Left colon (tissue), 2 donors: ENCODE results near the gene NTN5. TPM values are rescaled to one million over a fixed set of nuclear protein-coding genes. Genes with fewer than 3 reads are reported as not detected.

ENCODE experiments used
- ATAC-seq: fragments of 200-7000 bp; cut with Tn5 transposase; one replicate; pipeline ENCODE4 v1.9.1; 2020; ENCODE audit warnings: mild to moderate bottlenecking, moderate library complexity
- DNase-seq, 2 donors: peaks; one replicate each; pipeline ENCODE4 v3.0.0-alpha.2; 2020
- intact Hi-C, 2 donors: fragments of 100-400 bp; cut with DNase I in 1 of 2; cut with micrococcal nuclease in 1 of 2; formaldehyde crosslinking; loops; one replicate each; pipeline versions ENCODE4 v1.11.2 to v1.14.0; 2022; cut with DNase I, micrococcal nuclease
- total RNA-seq, 2 donors: library from RNA; stranded (reverse); fragmentation: NEBNext Ultra II Directional; extraction: Animal tissue kit (Norgen Biotek cat#: 25700); gene quantifications; one replicate each; pipeline ENCODE4 v1.2.1, GENCODE V29; 2021
- donor health status: DM: no; HTN: no; CAD: no.
- donor health status: DM: yes; HTN: yes; CAD: no.

Gene NTN5
- total RNA-seq, 2 donors from 2014 or later, result 0.49 to 0.53 TPM

- no peak for DNase-seq
- intact Hi-C loops, result loop anchor here in 1 of 2 donors (10.0 kb wide), 1 partner anchor 193 kb away; no protein-coding TSS in a partner anchor
- ATAC-seq, result no peak
Observed at GRCh38 chr19:48651683-48652048, 21.2 kb downstream of the NTN5 start.

DNA sequence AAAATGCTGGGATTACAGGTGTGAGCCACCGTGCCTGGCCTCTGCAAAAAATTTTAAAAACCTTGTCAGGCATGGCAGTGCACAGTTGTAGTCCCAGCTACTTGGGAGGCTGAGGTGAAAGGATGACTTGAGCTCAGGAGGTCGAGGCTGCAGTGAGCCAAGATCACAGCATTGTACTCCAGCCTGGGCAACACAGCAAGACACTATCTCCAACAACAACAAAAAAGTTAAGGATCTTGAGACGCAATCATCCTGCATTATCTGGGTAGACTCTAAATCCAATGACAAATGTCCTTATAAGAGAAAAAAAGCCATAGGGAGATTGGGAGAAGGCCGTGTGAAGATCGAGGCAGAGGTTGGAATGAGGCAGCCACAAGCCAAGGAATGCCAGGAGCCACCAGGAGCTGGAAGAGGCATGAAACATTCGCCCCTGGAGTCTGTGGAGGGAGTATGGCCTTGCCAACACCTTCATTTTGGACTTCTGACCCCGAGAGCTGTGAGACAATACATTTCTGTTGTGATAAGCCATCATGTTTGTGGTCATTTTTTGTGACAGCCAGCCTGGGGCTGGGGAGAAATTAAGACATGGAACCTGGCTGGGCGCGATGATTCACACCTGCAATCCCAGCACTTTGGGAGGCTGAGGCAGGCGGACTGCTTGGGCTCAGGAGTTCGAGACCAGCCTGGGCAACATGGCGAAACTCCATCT lies 21.7 kb downstream of the NTN5 start:
- no peak for DNase-seq

GRCh38 chr19:48648134-48648533 lies 24.7 kb downstream of the NTN5 start:
- intact Hi-C loops, result no loop called here
- no peak for ATAC-seq
- no peak for DNase-seq

More for the DNA sequence above, 21.7 kb downstream of the NTN5 start:
- intact Hi-C loops, result loop anchor here in 1 of 2 donors (10.0 kb wide), 1 partner anchor 194 kb away; no protein-coding TSS in a partner anchor
- no peak for ATAC-seq

DNA sequence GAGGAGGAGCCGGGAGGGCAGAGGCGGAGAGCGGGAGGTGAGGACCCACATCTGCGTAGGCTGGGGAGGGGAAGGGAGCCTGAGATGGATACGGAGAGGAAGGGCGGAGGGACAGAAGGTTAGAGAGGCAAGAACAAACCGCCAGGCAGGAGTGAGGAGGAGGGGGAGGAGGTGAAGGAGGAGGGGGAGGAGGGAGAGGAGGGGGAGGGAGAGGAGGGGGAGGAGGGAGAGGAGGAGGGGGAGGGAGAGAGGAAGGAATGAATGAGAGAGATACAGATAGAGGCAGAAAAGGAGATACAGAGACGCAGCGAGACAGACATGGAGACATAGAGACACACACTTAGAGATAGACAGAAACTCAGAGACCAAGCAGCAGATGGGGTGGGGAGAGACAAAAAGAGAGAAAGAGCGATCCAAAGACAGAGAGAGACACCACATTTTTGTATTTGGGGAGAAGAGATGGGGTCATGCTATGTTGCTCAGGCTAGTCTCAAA lies 26.0 kb downstream of the NTN5 start:
- DNase-seq (no peak), ATAC-seq (no peak)
- intact Hi-C loops, result no loop called here

GRCh38 chr19:48646001-48646721 lies 26.7 kb downstream of the NTN5 start, which contains the start of gene CA11:
TSS of gene CA11 (minus strand) at chr19:48646187. CDS start at chr19:48645632, 555 bp downstream.
- intact Hi-C loops, result no loop called here
- ATAC-seq (peak; percentile 89), DNase-seq (peak; percentile 86 to 87)

DNA sequence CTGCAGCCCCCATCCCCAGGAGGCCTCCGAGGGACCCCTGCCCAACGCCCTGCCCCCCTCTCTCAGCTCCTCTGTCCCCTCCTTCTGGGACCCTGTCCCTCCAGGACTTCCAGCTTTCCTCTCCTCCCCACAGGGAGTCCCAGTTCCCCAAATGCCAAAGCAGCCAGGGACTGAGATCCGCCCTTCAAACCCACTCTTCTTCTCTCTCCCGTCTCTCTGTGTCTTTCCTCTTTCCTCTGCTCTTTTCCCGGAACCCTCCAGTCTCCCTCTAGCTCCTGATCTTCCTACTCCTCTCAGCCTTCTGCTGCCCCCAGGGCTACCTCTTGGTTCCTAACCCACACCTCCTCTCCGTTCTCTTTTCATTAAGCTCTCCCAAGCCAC lies 27.2 kb downstream of the NTN5 start:
- no peak for DNase-seq
- intact Hi-C loops, result no loop called here
- ATAC-seq, result peak; percentile 4

GRCh38 chr19:48644839-48645619 lies 27.8 kb downstream of the NTN5 start:
- ATAC-seq, result peak; percentile 66
- peak; percentile 73 to 80 for DNase-seq
- intact Hi-C loops, result no loop called here

GRCh38 chr19:48644355-48644754 lies 28.5 kb downstream of the NTN5 start:
- intact Hi-C loops, result no loop called here
- ATAC-seq (no peak), DNase-seq (no peak)

GRCh38 chr19:48642862-48643261 lies 30.0 kb downstream of the NTN5 start:
- ATAC-seq, result no peak
- intact Hi-C loops, result no loop called here
- DNase-seq, result no peak

GRCh38 chr19:48641850-48642249 lies 31.0 kb downstream of the NTN5 start:
- no peak for ATAC-seq
- intact Hi-C loops, result no loop called here
- DNase-seq, result no peak

DNA sequence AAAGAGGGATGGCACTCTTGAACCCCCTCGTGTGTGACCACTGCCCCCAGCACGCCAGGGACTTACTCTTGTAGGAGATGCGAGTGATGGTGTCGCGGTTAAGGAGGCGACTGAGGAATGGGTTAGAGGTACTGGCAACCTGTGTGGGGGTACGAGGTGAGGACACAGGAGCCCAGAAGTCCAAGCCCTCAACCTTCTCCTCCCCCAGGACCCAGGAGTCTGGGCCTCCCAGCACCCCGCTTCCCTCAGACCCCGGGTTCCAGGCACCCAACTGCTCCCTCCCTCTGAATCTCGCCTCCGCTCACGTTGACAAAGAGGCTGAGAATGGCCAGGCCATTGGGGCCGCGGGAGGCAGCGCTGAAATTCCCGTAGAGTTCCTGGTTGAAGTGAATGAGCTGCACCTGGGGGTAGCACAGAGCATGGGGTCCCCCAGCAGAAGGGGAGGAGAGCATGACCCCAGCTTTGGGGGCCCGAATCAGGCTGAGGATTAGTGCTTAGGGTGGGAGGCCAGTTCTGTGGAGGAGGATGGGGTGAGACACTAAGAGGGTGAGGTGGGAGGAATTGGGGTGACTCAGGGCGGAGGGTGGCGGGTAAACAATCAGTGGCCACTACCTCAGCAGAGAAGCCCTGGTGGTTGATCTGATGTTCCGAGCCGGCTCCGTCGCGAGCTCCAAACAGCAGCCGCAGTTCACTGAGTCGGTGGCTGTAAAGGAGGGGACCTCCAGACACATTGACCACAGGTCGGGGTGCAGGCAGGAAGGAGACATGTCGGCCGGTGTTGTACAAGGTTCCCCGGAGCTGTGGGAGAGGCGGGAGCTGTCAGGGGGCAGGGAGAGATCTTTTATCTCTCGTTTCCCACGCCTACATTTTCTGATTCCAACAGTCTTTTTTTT lies 33.1 kb downstream of the NTN5 start:
- intact Hi-C loops, result no loop called here
- DNase-seq (peak in 1 of 2 donors; percentile 41), ATAC-seq (no peak)

- intact Hi-C loops, result no loop called here
- ATAC-seq (no peak), DNase-seq (peak; percentile 42 to 53)
Observed at GRCh38 chr19:48638831-48639381, 33.9 kb downstream of the NTN5 start.

DNA sequence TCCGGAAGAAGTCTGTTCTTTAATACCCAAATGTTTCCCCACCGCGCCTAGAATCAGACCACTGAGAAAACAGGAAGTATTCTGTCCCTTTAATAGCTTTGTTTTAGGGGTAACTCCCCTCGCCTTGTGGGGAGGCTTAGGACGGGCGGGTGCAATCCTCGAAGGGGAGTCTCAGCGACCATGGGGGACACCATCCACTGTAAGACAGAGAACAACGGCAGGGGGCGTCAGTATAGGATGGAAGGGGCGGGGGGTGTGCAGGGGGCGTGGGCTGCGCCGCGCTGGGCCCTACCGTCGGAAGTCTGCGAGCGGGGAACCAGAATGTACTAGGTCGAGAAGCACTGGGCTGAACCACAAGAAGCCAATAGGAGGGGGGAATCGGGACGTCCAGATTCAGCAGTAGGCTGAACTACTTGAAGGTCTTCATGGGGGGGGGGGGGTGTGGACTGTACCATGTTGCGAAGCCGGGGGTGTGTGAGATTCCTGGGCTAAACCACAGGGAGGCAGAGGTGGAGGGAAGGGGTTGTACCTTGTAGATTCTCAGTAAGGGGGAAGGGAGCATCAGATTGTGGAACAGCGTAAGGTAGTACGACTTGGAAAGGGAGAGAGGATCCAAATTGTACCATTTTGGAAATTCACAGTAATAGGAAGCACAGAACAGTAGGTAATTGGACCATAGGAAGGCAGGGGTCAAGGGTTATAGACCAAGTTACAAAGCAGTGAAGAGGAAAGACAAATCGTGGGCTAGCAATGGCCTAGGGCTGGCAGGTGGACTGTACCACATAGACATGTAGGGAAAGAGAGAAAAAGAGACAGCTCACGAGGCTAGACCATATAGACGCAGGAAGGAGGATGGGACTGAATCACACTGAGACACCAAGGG lies 34.6 kb downstream of the NTN5 start:
- peak; percentile 80 to 92 for DNase-seq
- intact Hi-C loops, result no loop called here
- ATAC-seq, result peak; percentile 32

DNA sequence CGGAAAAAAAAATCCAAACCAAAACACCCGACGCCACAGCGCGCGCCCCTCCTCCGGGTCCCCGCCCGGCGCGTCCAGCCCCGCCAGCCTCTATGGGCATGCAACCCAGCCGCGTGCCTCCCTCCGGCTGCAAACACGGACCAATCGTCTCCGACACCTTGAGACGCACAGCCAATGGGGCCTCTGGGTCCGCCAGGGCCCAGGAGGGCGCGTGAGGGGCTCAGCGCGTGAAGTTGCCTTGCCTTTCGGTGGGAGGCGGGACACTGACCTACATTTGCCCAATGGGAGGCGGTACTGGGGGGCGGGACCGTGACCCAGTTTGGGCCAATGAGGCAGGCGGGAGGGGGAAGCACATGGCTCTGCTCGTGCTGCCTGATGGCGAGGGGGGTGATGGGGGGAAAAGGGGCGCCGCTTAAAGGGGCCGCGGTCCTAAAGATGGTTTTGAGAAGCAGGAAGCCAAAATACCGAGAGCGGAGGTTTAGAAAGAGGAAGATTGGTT lies 35.3 kb downstream of the NTN5 start:
- intact Hi-C loops, result no loop called here
- peak; percentile 99 to 100 for DNase-seq
- ATAC-seq, result peak; percentile 61

DNA sequence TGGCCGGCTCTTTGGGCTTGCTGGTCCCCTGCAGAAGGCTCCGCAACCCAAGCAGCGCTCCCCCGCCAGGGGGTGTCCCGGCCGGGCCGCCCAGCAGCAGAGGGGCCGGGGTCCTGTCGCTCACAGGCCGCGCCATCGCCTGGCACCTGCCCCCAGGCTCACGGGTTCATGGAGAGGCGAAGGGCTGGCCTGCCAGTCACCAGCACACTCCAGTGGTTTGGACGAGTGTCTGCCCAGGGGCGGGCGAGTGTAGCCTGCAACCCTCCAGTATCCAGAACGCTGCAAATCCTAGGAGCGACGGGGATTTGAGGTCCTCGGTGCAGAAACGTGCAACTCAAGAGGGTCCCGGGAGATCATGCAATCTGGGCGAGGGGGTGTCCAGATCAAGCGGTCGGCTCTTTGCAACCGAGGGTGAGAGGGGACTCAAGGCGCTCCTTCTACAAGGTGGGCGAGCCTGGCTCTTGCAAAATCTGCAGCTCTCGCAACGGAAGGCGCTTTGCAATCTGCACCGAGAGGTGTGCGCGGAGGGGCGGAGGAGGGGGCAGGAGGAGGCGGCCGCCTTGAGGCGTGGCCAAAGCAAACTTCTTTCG lies 35.9 kb downstream of the NTN5 start, which contains the start of gene DBP:
DBP (minus strand) TSS at position 521 of the 590 bp plus-strand sequence; CDS start at position 136, 385 bp downstream.
- ATAC-seq (peak; percentile 8), DNase-seq (peak in 1 of 2 donors; percentile 65)
- intact Hi-C loops, result no loop called here
